H1 (cell line): ENCODE measurements around the gene NCF2. TPM values are rescaled to one million over a fixed set of nuclear protein-coding genes. Genes with fewer than 3 reads are reported as not detected.

Experiments used
- CTCF ChIA-PET: fragments of 300-600 bp; sonication (Branson Sonifier 250); formaldehyde crosslinking; loops from one replicate; lab custom pipeline; 2021; ENCODE audit not compliant: partially characterized antibody; lab: Charles Lee
- POLR2A ChIA-PET: fragments of 300-600 bp; sonication (Branson Sonifier 250); formaldehyde crosslinking; loops from one replicate; lab custom pipeline; 2021; ENCODE audit warnings: inconsistent platforms; ENCODE audit not compliant: partially characterized antibody; lab: Charles Lee
- DNase-seq, 2 experiments: peaks; one replicate each; pipeline versions ENCODE4 v3.0.0 to v3.0.0-alpha.2; 2010 to 2022; ENCODE audit warnings: low spot score in 2 of 2, low read depth in 1 of 2, mixed read lengths in 1 of 2
- FAIRE-seq: peaks from 2 replicates; lab custom pipeline; 2011; peaks lifted over from hg19 to GRCh38; lab: Jason Lieb, UNC
- H2AFZ ChIP-seq: 2 replicates; pipeline ENCODE4 v1.8.1; 2012; ENCODE audit warnings: low read length, inconsistent platforms
- H2AK5ac ChIP-seq: 2 replicates; pipeline ENCODE4 v1.6.1; 2013; ENCODE audit warnings: low read depth, low read length
- H2BK120ac ChIP-seq: replicated peaks from 2 replicates; pipeline ENCODE3; 2013; ENCODE audit warnings: low read depth, low read length, inconsistent platforms
- H2BK12ac ChIP-seq: 2 replicates; pipeline ENCODE4 v1.6.1; 2013; ENCODE audit warnings: low read depth, low read length
- H2BK15ac ChIP-seq: 2 replicates; pipeline ENCODE4 v1.6.1; 2013; ENCODE audit warnings: low read length
- H2BK20ac ChIP-seq: 2 replicates; pipeline ENCODE4 v1.6.1; 2013; ENCODE audit warnings: low read length
- H2BK5ac ChIP-seq: 2 replicates; pipeline ENCODE4 v1.6.1; 2013; ENCODE audit warnings: low read depth, low read length
- H3K14ac ChIP-seq: 2 replicates; pipeline ENCODE4 v1.6.1; 2013; ENCODE audit warnings: inconsistent platforms; ENCODE audit not compliant: insufficient read length
- H3K18ac ChIP-seq: 2 replicates; pipeline ENCODE4 v1.6.1; 2013; ENCODE audit warnings: low read length; ENCODE audit errors: extremely low read depth
- H3K23ac ChIP-seq: 2 replicates; pipeline ENCODE4 v1.6.1; 2013; ENCODE audit warnings: inconsistent platforms; ENCODE audit not compliant: insufficient read length
- H3K23me2 ChIP-seq: 2 replicates; pipeline ENCODE4 v1.6.1; 2013; ENCODE audit warnings: low read depth, low read length
- H3K27ac ChIP-seq: 2 replicates; pipeline ENCODE4 v1.6.1; 2011; ENCODE audit warnings: low read depth, low read length, inconsistent platforms
- H3K27me3 ChIP-seq, 4 experiments: replicated peaks in 1 of 4; 1 replicate in 1 of 4; 2 replicates in 3 of 4; pipeline versions ENCODE4 v1.6.1 to v1.8.1; 2011 to 2013; ENCODE audit warnings: low read length in 3 of 4, mild to moderate bottlenecking in 3 of 4, inconsistent platforms in 2 of 4, mixed read lengths in 2 of 4, moderate library complexity in 1 of 4; ENCODE audit not compliant: control insufficient read depth in 3 of 4, insufficient read depth in 3 of 4; ENCODE audit errors: extremely low read depth in 1 of 4
- H3K36me3 ChIP-seq, 4 experiments: 2 replicates each; pipeline versions ENCODE4 v1.6.1 to v1.8.1; 2011 to 2013; ENCODE audit warnings: mild to moderate bottlenecking in 4 of 4, low read length in 3 of 4, moderate library complexity in 2 of 4, control low read depth in 1 of 4, inconsistent platforms in 1 of 4; ENCODE audit not compliant: insufficient read depth in 4 of 4, control insufficient read depth in 2 of 4
- H3K4ac ChIP-seq: replicated peaks from 2 replicates; pipeline ENCODE3; 2013; ENCODE audit warnings: low read length, low read depth, mixed read lengths, inconsistent platforms; ENCODE audit not compliant: insufficient read length
- H3K4me1 ChIP-seq, 4 experiments: replicated peaks in 1 of 4; 1 replicate in 1 of 4; 2 replicates in 3 of 4; pipeline versions ENCODE4 v1.6.1 to v1.8.1; 2011 to 2013; ENCODE audit warnings: low read length in 3 of 4, inconsistent platforms in 2 of 4, mixed read lengths in 1 of 4; ENCODE audit not compliant: insufficient read depth in 4 of 4, control insufficient read depth in 3 of 4
- H3K4me2 ChIP-seq, 2 experiments: 2 replicates each; pipeline versions ENCODE4 v1.6.1 to v1.8.1; 2011 to 2013; ENCODE audit warnings: low read depth in 2 of 2, low read length in 2 of 2, control low read depth in 1 of 2, inconsistent platforms in 1 of 2, mild to moderate bottlenecking in 1 of 2; ENCODE audit not compliant: insufficient read depth in 1 of 2
- H3K4me3 ChIP-seq, 4 experiments: fragments of 200-600, 300-600 bp in 1 of 4; sonication (generic), shearing (Covaris generic), sonication (Bioruptor Twin) in 1 of 4; 2 replicates each; pipeline versions ENCODE4 v1.5.1 to v1.8.1; 2011 to 2016; ENCODE audit warnings: low read length in 4 of 4, low read depth in 3 of 4, control low read depth in 2 of 4, inconsistent platforms in 2 of 4, mild to moderate bottlenecking in 2 of 4, mixed read lengths in 1 of 4, moderate library complexity in 1 of 4; ENCODE audit not compliant: insufficient read depth in 2 of 4; ENCODE audit errors: extremely low read depth in 1 of 4
- H3K56ac ChIP-seq: replicated peaks from 2 replicates; pipeline ENCODE3; 2013; ENCODE audit warnings: low read depth, mild to moderate bottlenecking, mixed read lengths, low read length, inconsistent platforms; ENCODE audit not compliant: insufficient read length
- H3K79me1 ChIP-seq: 2 replicates; pipeline ENCODE4 v1.6.1; 2013; ENCODE audit warnings: low read depth, low read length, control low read depth
- H3K79me2 ChIP-seq, 2 experiments: 2 replicates each; pipeline versions ENCODE4 v1.6.1 to v1.8.1; 2012 to 2013; ENCODE audit warnings: low read length in 2 of 2, mild to moderate bottlenecking in 2 of 2, inconsistent platforms in 1 of 2; ENCODE audit not compliant: insufficient read depth in 2 of 2, control insufficient read depth in 1 of 2
- H3K9ac ChIP-seq, 4 experiments: replicated peaks in 1 of 4; 1 replicate in 1 of 4; 2 replicates in 3 of 4; pipeline versions ENCODE4 v1.6.1 to v1.8.1; 2011 to 2013; ENCODE audit warnings: low read depth in 3 of 4, low read length in 3 of 4, control low read depth in 2 of 4, mild to moderate bottlenecking in 2 of 4, moderate library complexity in 2 of 4, inconsistent platforms in 1 of 4; ENCODE audit errors: extremely low read depth in 1 of 4
- H3K9me3 ChIP-seq, 2 experiments: 2 replicates each; pipeline versions ENCODE4 v1.6.1 to v1.8.1; 2012 to 2013; ENCODE audit warnings: mild to moderate bottlenecking in 2 of 2, moderate library complexity in 2 of 2, control low read depth in 1 of 2, inconsistent platforms in 1 of 2, low read depth in 1 of 2, low read length in 1 of 2, mixed read lengths in 1 of 2; ENCODE audit not compliant: insufficient read depth in 2 of 2
- H4K20me1 ChIP-seq, 2 experiments: replicated peaks in 1 of 2; 2 replicates each; pipeline versions ENCODE3 to v1.8.1; 2011 to 2013; ENCODE audit warnings: inconsistent platforms in 2 of 2, low read length in 2 of 2, mild to moderate bottlenecking in 1 of 2; ENCODE audit not compliant: insufficient read depth in 2 of 2, control insufficient read depth in 1 of 2
- H4K5ac ChIP-seq: 2 replicates; pipeline ENCODE4 v1.6.1; 2013; ENCODE audit warnings: low read length, low read depth, mixed read lengths, inconsistent platforms; ENCODE audit not compliant: insufficient read length
- H4K8ac ChIP-seq: 2 replicates; pipeline ENCODE4 v1.8.0; 2013; ENCODE audit warnings: mild to moderate bottlenecking, moderate library complexity, low read length, inconsistent platforms; ENCODE audit not compliant: insufficient read depth; ENCODE audit errors: extremely low read depth
- H4K91ac ChIP-seq: replicated peaks from 2 replicates; pipeline ENCODE3; 2013; ENCODE audit warnings: low read length, mixed read lengths, inconsistent platforms; ENCODE audit not compliant: insufficient read length
- BACH1 ChIP-seq: IDR thresholded peaks from 2 replicates; pipeline ENCODE4 v1.6.1; 2012; ENCODE audit warnings: low read length, improper control_type of control experiment
- RXRA ChIP-seq: IDR thresholded peaks from 2 replicates; pipeline ENCODE4 v1.6.1; 2011; ENCODE audit warnings: low read depth, mild to moderate bottlenecking, low read length, moderate library complexity; ENCODE audit not compliant: insufficient read depth
- TAF1 ChIP-seq: IDR thresholded peaks from 2 replicates; pipeline ENCODE4 v1.6.1; 2011; ENCODE audit warnings: mild to moderate bottlenecking, low read depth, low read length
- WGBS, 2 experiments: shearing (Covaris generic) in 1 of 2; methylation state at CpG; one replicate each; pipeline versions ENCODE4 v1.1.6 to v1.1.7; 2013 to 2015; ENCODE audit warnings: low lambda C conversion rate in 2 of 2, mixed read lengths in 2 of 2, inconsistent platforms in 1 of 2, low coverage in 1 of 2, missing lambda C conversion rate in 1 of 2; ENCODE audit not compliant: insufficient replicate concordance in 2 of 2, insufficient coverage in 1 of 2, insufficient read length in 1 of 2; ENCODE audit errors: extremely low coverage in 1 of 2, missing lambda C conversion rate in 1 of 2; 5-methylcytosine and 5-hydroxymethylcytosine counted together
- polyA plus RNA-seq, 7 experiments: library from polyadenylated mRNA; depleted of rRNA in 3 of 7; stranded (reverse) in 5 of 7; unstranded in 2 of 7; fragments of >200 nt in 5 of 7; fragments of 200-250 nt in 2 of 7; gene quantifications; 1 replicate in 5 of 7; 2 replicates in 1 of 7; 4 replicates in 1 of 7; pipeline versions ENCODE4 v1.2.1 to v1.2.3, GENCODE V29; 2011 to 2013; ENCODE audit warnings: missing spikeins in 2 of 7, mixed read lengths in 2 of 7
- total RNA-seq: library from RNA; stranded (reverse); fragmentation: NEBNext Ultra II Directional; extraction: Animal tissue kit (Norgen Biotek cat#: 25700); gene quantifications from 2 replicates; pipeline ENCODE4 v1.2.1, GENCODE V29; 2021

Gene NCF2
- total and polyA plus RNA-seq, 2 of the 8 experiments (the other 6 are each of a cell fraction or from before 2014, with no cell fraction given): not detected

- peaks cover 0 to 82% of the 10 kb centered on the region in 2 experiments; a peak in 2 of 4 replicates for H3K79me2 ChIP-seq
- no peaks in the 10 kb centered on the region for H3K9me3 ChIP-seq
- 88% methylated on average over 1 of the region's 1 CpG; no CpG with 5 or more reads in 1 of the 2 experiments for WGBS, 2 experiments
- no peaks in the 10 kb centered on the region; a peak in 1 of 7 replicates for H3K4me1 ChIP-seq
- H4K5ac ChIP-seq: no peak overlapping the region
- H2BK20ac ChIP-seq: no peak overlapping the region
- CTCF ChIA-PET: interaction anchor here (1.1 to 1.6 kb wide), 4 partner anchors 23 to 350 kb away, joined by 3 to 4 read pairs (median 3); no protein-coding TSS in a partner anchor
- H2BK120ac ChIP-seq: no peak overlapping the region
- no peak overlapping the region for H3K9ac ChIP-seq
- POLR2A ChIA-PET: interaction anchor here (0.6 to 2.0 kb wide), 4 partner anchors 9 to 286 kb away, joined by 3 to 7 read pairs (median 3); no protein-coding TSS in a partner anchor
- H3K23me2 ChIP-seq: no peaks in the 10 kb centered on the region
- no peak overlapping the region for H3K23ac ChIP-seq
- H3K4me2 ChIP-seq: no peak overlapping the region
- H2BK12ac ChIP-seq: no peak overlapping the region
- H3K4ac ChIP-seq: no peak overlapping the region
- no peak overlapping the region for H3K14ac ChIP-seq
- DNase-seq (no peak), FAIRE-seq (no peak)
- no peak overlapping the region for H3K4me3 ChIP-seq
- no peak for TF ChIP-seq RXRA
- no peak for TF ChIP-seq BACH1
- no peak for TF ChIP-seq TAF1
- H3K79me1 ChIP-seq: peaks cover 2% of the 10 kb centered on the region; the same call in 1 of the 2 replicates
- no peak overlapping the region for H4K8ac ChIP-seq
- H3K36me3 ChIP-seq: no peaks in the 10 kb centered on the region
- no peak overlapping the region for H2BK5ac ChIP-seq
- H2AFZ ChIP-seq: no peak overlapping the region
- peaks cover 2 to 3% of the 10 kb centered on the region in 2 experiments for H4K20me1 ChIP-seq
- no peak overlapping the region for H3K18ac ChIP-seq
- no peak overlapping the region for H2AK5ac ChIP-seq
- no peak overlapping the region for H4K91ac ChIP-seq
- no peak overlapping the region for H2BK15ac ChIP-seq
- no peak overlapping the region for H3K56ac ChIP-seq
- H3K27ac ChIP-seq: no peak overlapping the region
- no peaks in the 10 kb centered on the region for H3K27me3 ChIP-seq
These were observed 81.6 kb downstream of the NCF2 start for GRCh38 chr1:183508694-183509093.
